CD8-positive, alpha-beta memory T cell (primary cell): ENCODE data around the gene NMU. TPM values are rescaled to one million over a fixed set of nuclear protein-coding genes. Genes with fewer than 3 reads are reported as not detected.

Source experiments
- polyA plus RNA-seq: library from polyadenylated mRNA; unstranded; fragments of 300-500 nt; fragmentation: Illumina TruSeq; gene quantifications from one replicate; pipeline ENCODE4 v1.2.3, GENCODE V29; 2021
- total RNA-seq, 2 experiments: library from RNA; stranded (reverse); gene quantifications; one replicate each; pipeline ENCODE4 v1.2.3, GENCODE V29; 2021

The NMU gene
- total and polyA plus RNA-seq, 3 experiments from 2014 or later: 2.2 TPM; not detected in 2

Other genes starting within 250 kb of the NMU start
- 10 to 100 TPM; 69.1 to 76.5 TPM for gene TMEM165, start 240.3 kb downstream of the NMU start, total RNA-seq
- 31.1 TPM for gene TMEM165, start 240.3 kb downstream of the NMU start, polyA plus RNA-seq
- gene CLOCK, start 89.4 kb downstream of the NMU start, total RNA-seq: 10 to 100 TPM; 13.3 to 16.4 TPM
- 4.5 TPM for gene CLOCK, start 89.4 kb downstream of the NMU start, polyA plus RNA-seq
- gene PDCL2, start 44.1 kb downstream of the NMU start, total RNA-seq: not detected
- gene PDCL2, start 44.1 kb downstream of the NMU start, polyA plus RNA-seq: not detected
- gene EXOC1L, start 183.5 kb upstream of the NMU start, total RNA-seq: not detected
- not detected for gene EXOC1L, start 183.5 kb upstream of the NMU start, polyA plus RNA-seq
- 10 to 100 TPM; 23.4 to 24.6 TPM for gene EXOC1, start 217.3 kb upstream of the NMU start, total RNA-seq
- gene EXOC1, start 217.3 kb upstream of the NMU start, polyA plus RNA-seq: 13.3 TPM